Activated naive CD8-positive, alpha-beta T cell treated with anti-CD3 and anti-CD28 coated beads for 36 hours (primary cell): ENCODE results near the gene ROPN1. TPM values are rescaled to one million over a fixed set of nuclear protein-coding genes. Genes with fewer than 3 reads are reported as not detected.

Source experiments
- DNase-seq: peaks from one replicate; pipeline ENCODE4 v3.0.0; 2021
- H3K27ac Mint-ChIP-seq: one replicate; pipeline ENCODE4 v1.8.0; 2022; ENCODE audit warnings: mild to moderate bottlenecking, moderate library complexity, mixed read lengths
- H3K27me3 Mint-ChIP-seq: one replicate; pipeline ENCODE4 v1.8.0; 2022; ENCODE audit warnings: mild to moderate bottlenecking, mixed read lengths
- H3K36me3 Mint-ChIP-seq: one replicate; pipeline ENCODE4 v1.8.0; 2021; ENCODE audit warnings: mild to moderate bottlenecking, mixed read lengths
- H3K4me1 Mint-ChIP-seq: one replicate; pipeline ENCODE4 v1.8.0; 2021; ENCODE audit warnings: mixed read lengths
- H3K4me3 Mint-ChIP-seq: one replicate; pipeline ENCODE4 v1.8.0; 2022; ENCODE audit warnings: mild to moderate bottlenecking, moderate library complexity, mixed read lengths
- H3K9me3 Mint-ChIP-seq: one replicate; pipeline ENCODE4 v1.8.0; 2022; ENCODE audit warnings: mixed read lengths
- total RNA-seq, 2 experiments: library from RNA; stranded (reverse); gene quantifications; one replicate each; pipeline ENCODE4 v1.2.3, GENCODE V29; 2021

ROPN1 gene
- total RNA-seq, 2 experiments from 2014 or later: not detected

DNA sequence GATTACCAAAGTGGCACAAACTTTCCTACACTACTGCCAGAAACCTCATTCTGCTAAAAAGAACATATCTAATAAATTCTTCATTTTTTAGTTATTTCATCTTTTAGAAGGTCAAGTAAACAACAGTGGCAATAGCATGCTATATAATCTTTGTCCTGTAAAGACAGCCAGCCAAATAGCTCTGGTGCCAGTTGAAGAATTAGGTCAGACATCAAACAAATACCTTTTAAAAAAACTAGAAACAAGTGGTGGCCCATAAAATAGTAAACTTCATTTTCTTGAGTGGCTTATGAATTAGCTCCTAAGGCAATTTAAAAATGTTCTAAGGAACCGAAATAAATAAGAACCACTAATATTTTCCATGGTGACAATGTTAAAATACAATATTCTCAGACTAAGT, 50.4 kb downstream of the ROPN1 start:
- Mint-ChIP-seq H3K4me3 (no peak overlapping the region), H3K27me3 (no peaks in the 10 kb centered on the region), H3K9me3 (no peaks in the 10 kb centered on the region), H3K4me1 (no peaks in the 10 kb centered on the region), H3K36me3 (peaks cover 26% of the 10 kb centered on the region), H3K27ac (no peak overlapping the region)
- no peak for DNase-seq

DNA sequence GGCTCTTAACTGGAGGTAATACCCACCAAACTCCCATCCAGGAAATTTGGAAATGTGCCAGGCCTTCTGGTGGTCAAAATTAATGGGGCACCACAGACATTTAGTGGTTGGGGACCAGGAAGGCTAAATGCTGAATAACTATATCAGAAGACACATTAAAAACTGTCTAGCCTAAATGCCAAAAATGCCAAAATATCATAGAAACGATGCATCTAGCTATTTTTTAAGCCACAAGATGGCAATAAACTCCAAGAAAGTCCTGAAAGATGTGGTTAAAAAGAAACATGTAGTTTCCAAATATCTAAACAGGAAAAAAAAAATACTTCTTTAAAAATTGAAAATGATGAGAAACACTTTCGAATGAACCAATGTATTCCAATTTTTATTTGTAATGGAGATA, 50.8 kb downstream of the ROPN1 start:
- Mint-ChIP-seq H3K9me3 (no peaks in the 10 kb centered on the region), H3K4me1 (no peaks in the 10 kb centered on the region), H3K27me3 (no peaks in the 10 kb centered on the region), H3K4me3 (no peak overlapping the region), H3K27ac (no peak overlapping the region), H3K36me3 (peaks cover 26% of the 10 kb centered on the region)
- no peak for DNase-seq

DNA sequence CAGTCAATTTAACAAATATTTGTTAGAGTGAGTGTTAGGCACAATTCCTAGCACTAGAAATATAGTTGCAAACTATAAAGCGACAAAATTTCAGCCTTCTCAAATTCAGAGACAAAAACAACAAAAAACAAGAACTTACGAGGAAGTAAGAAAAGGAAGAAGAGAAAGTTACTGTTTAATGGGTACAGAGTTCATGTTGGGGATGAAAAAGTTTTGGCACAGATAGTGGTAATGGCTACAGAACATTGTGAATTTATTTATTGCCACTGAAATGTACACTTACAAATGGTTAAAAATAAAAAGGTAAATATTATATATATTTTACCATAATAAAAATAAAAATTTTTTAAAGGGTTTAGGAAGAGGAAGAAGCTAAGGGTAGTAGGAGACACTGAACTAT, 52.2 kb downstream of the ROPN1 start:
- H3K36me3 Mint-ChIP-seq: peaks cover 26% of the 10 kb centered on the region
- no peak overlapping the region for H3K27ac Mint-ChIP-seq
- no peaks in the 10 kb centered on the region for H3K9me3 Mint-ChIP-seq
- H3K27me3 Mint-ChIP-seq: no peaks in the 10 kb centered on the region
- H3K4me3 Mint-ChIP-seq: no peak overlapping the region
- H3K4me1 Mint-ChIP-seq: no peaks in the 10 kb centered on the region
- no peak for DNase-seq

DNA sequence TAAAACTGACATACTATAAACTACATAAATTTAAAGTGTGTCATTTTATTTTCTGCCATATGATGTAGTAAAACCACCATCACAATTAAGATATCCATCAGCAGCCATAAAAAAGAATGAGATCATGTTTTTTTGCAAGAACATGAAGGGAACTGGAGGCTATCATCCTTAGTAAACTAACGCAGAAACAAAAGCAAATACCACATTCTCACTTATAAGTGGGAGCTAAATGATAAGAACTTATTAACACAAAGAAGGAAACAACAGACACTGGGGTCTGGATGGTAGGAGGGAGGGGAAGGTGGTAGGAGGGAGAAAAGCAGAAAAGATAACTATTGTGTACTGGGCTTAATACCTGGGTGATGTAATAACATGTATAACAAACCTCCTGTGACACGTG, 55.5 kb downstream of the ROPN1 start:
- DNase-seq: no peak
- no peaks in the 10 kb centered on the region for H3K9me3 Mint-ChIP-seq
- no peaks in the 10 kb centered on the region for H3K4me1 Mint-ChIP-seq
- no peaks in the 10 kb centered on the region for H3K27me3 Mint-ChIP-seq
- H3K36me3 Mint-ChIP-seq: peaks cover 29% of the 10 kb centered on the region
- no peak overlapping the region for H3K4me3 Mint-ChIP-seq
- no peak overlapping the region for H3K27ac Mint-ChIP-seq

DNA sequence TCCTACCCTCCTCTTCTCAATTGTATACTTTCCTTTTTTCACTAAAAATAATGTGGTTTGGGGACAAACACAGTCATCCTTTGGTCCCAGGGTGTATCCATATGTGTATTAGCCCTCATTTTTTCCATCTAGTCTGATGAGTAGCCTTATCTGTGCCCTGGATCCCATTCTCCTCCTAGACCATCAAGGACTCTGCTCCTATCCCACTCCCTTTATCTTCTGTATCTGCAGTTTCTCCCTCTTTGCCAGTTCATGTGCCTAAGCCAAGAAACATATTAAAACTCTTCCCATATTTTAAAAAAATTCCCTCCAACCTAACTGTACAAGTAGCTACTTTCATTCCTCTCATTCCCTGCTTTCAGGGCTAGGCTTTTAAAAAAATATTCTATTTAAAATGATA, 56.1 kb downstream of the ROPN1 start:
- Mint-ChIP-seq H3K27me3 (no peaks in the 10 kb centered on the region), H3K27ac (no peak overlapping the region), H3K4me3 (no peak overlapping the region), H3K4me1 (no peaks in the 10 kb centered on the region), H3K9me3 (no peaks in the 10 kb centered on the region), H3K36me3 (peaks cover 29% of the 10 kb centered on the region)
- no peak for DNase-seq

DNA sequence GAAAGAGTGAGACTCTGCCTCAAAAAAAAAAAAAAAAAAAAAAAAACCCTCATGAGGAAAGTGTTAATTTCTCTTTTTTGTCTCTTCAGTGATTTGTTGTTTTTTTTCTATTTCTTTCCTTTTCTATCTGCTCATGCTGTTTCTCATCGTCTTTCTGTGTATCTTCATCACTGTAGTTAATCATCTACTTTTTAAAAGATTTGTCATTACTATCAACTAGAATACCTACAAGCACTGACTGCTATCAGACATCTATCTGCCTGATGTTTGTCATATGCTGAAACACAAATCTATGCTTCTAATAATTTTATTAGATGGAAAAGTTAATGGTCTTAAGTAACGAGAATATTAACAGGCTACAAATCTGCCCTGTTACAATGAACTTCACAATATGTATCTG, 57.7 kb downstream of the ROPN1 start:
- Mint-ChIP-seq H3K4me3 (no peak overlapping the region), H3K27ac (no peak overlapping the region), H3K9me3 (no peaks in the 10 kb centered on the region), H3K27me3 (no peaks in the 10 kb centered on the region), H3K36me3 (peaks cover 27% of the 10 kb centered on the region), H3K4me1 (no peaks in the 10 kb centered on the region)
- DNase-seq: no peak

DNA sequence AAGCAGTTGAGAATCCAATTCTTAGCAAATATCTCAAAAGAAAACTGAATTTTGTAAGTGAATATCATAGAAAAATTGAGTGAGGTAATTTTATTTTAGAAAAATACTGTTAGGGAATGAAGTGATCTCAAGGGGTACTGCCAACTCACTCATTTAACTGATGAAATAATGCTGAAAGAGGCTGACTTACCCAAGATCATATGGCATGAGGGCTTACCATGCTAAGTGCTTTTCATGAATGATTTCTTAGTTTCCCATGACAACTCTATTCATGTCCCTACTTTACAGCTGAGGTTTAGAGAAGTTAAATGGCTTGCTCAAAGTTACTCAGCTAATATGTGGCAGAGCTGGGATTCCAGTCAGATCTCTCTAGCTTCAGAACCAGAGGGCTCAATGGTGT, 61.5 kb downstream of the ROPN1 start:
- no peak overlapping the region for H3K4me3 Mint-ChIP-seq
- DNase-seq: no peak
- H3K27ac Mint-ChIP-seq: no peak overlapping the region
- no peaks in the 10 kb centered on the region for H3K27me3 Mint-ChIP-seq
- H3K9me3 Mint-ChIP-seq: no peaks in the 10 kb centered on the region
- H3K4me1 Mint-ChIP-seq: no peaks in the 10 kb centered on the region
- H3K36me3 Mint-ChIP-seq: peaks cover 40% of the 10 kb centered on the region

DNA sequence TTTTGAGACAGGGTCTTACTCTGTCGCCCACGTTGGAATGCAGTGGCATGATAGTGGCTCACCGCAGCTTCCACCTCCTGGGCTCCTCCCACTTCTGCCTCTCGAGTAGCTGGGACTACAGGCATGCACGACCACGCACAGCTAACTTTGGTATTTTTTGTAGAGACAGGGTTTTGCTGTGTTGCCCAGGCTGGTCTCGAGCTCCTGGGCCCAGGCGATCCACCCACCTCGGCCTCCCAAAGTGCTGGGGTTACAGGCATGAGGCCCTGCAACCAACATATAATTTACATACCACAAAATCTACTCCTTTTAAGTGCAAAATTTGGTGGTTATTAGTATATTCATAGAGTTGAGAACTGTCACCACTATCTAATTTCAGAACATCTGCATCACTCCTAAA, 62.6 kb downstream of the ROPN1 start:
- Mint-ChIP-seq H3K9me3 (peaks cover 2% of the 10 kb centered on the region), H3K27ac (no peak overlapping the region), H3K36me3 (peaks cover 50% of the 10 kb centered on the region), H3K27me3 (no peaks in the 10 kb centered on the region), H3K4me3 (no peak overlapping the region), H3K4me1 (no peaks in the 10 kb centered on the region)
- no peak for DNase-seq

DNA sequence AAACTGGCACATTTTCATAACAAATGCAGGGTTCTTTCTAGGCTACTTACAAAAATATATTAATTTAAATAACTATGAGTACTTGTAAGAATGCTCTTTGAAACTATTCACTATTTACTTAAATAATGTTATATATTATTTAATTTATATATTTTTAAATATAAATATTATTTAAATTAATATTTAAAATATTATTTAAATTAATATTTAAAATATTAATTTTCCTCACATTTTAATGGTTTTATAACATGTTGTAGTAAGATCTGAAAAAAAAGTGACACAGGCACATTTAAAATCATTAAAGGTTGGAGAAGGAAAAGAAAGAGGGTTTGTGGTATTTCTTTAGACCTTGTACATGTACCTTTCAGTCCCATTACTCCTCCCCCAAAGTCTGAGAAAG, 65.5 kb downstream of the ROPN1 start:
- Mint-ChIP-seq H3K36me3 (peaks cover 64% of the 10 kb centered on the region), H3K4me3 (no peak overlapping the region), H3K27me3 (no peaks in the 10 kb centered on the region), H3K27ac (no peak overlapping the region), H3K4me1 (no peaks in the 10 kb centered on the region), H3K9me3 (peaks cover 25% of the 10 kb centered on the region)
- DNase-seq: no peak

DNA sequence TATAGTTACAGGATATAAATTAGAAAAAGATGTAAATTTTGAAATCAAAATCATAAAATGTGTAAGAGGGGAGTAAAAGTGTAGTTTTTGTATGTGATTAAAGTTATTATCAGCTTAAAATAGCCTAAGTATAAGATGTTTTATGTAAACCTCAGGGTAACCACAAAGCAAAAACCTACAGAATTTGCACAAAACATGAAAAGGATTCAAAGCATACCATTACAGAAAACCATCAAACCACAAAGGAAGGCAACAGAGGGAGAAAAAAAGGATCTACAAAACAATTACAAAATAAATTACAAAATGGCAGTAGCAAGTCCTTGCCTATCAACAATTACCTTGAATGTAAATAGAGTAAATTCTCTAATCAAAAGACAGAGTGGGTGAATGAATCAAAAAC, 71.1 kb downstream of the ROPN1 start:
- no peaks in the 10 kb centered on the region for H3K4me1 Mint-ChIP-seq
- H3K27me3 Mint-ChIP-seq: no peaks in the 10 kb centered on the region
- no peak overlapping the region for H3K4me3 Mint-ChIP-seq
- peaks cover 73% of the 10 kb centered on the region for H3K36me3 Mint-ChIP-seq
- no peak for DNase-seq
- no peak overlapping the region for H3K27ac Mint-ChIP-seq
- H3K9me3 Mint-ChIP-seq: peaks cover 40% of the 10 kb centered on the region

DNA sequence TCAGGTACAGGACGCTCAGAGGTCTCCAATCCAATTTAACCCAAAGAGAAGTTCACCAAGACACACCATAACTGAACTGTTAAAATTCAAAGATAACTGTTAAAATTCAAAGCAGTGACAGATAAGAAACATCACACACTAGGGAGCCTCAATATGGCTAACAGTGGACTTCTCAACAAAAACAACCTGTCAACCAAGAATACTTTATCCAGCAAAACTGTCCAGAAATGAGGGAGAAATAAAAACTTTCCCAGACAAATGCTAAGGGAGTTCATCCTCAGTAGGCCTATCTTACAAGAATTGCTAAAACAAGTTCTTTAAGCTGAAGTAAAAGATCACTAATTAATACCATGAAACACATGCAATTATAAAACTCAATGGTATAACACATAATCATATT, 71.5 kb downstream of the ROPN1 start:
- DNase-seq: no peak
- H3K4me1 Mint-ChIP-seq: no peaks in the 10 kb centered on the region
- H3K27ac Mint-ChIP-seq: no peak overlapping the region
- peaks cover 71% of the 10 kb centered on the region for H3K36me3 Mint-ChIP-seq
- H3K27me3 Mint-ChIP-seq: no peaks in the 10 kb centered on the region
- no peak overlapping the region for H3K4me3 Mint-ChIP-seq
- H3K9me3 Mint-ChIP-seq: peaks cover 40% of the 10 kb centered on the region

DNA sequence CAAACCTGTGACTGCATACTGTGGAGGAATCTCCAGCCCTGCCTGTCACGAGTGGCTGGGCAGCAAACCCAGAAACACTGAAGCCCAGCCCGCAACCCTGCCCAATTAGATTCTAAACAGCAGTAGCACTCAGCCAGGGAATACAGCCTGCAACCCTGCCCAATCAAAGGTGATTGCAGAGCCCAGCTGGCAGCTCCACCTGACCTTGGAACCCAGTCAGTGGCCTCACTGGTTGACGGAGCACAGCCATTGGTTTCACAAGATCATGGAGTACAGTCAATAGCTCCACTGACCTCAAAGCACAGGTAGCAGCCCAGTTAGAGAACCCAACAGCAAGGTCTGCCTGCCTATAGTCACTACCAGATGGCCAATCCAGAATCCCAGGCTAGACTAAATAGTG, 72.6 kb downstream of the ROPN1 start:
- H3K4me1 Mint-ChIP-seq: no peaks in the 10 kb centered on the region
- H3K9me3 Mint-ChIP-seq: peaks cover 38% of the 10 kb centered on the region
- H3K4me3 Mint-ChIP-seq: no peak overlapping the region
- DNase-seq: no peak
- no peaks in the 10 kb centered on the region for H3K27me3 Mint-ChIP-seq
- H3K27ac Mint-ChIP-seq: no peak overlapping the region
- peaks cover 67% of the 10 kb centered on the region for H3K36me3 Mint-ChIP-seq

Other genes starting within 250 kb of the ROPN1 start
- not detected for gene MYLK, start 107.8 kb downstream of the ROPN1 start, total RNA-seq
- gene CCDC14, start 30.9 kb downstream of the ROPN1 start, total RNA-seq: 10 to 100 TPM; 36.3 to 40.5 TPM
- gene KALRN, start 41.2 kb upstream of the ROPN1 start, total RNA-seq: 1 to 10 TPM; 5.9 to 6.9 TPM